Natural killer cell (primary cell): ENCODE measurements around the gene FLACC1. TPM values are rescaled to one million over a fixed set of nuclear protein-coding genes. Genes with fewer than 3 reads are reported as not detected.

Experiments
- ATAC-seq, 3 donors: fragments of 150-1000 bp in 2 of 3; fragments of 200-7000 bp in 1 of 3; cut with Tn5 transposase; 1 replicate in 1 of 3; 2 replicates in 2 of 3; pipeline ENCODE4 v1.10.0; 2021; ENCODE audit warnings: mild to moderate bottlenecking in 2 of 3, moderate library complexity in 2 of 3
- DNase-seq, 2 donors: peaks; one replicate each; pipeline versions ENCODE4 v3.0.0 to v3.0.0-alpha.2; 2013 to 2021; ENCODE audit warnings: mixed read lengths in 1 of 2
- H3K27ac ChIP-seq: one replicate; pipeline ENCODE4 v1.5.1; 2013; ENCODE audit warnings: mild to moderate bottlenecking, low read length
- H3K27me3 ChIP-seq: one replicate; pipeline ENCODE4 v1.6.1; 2013; ENCODE audit warnings: low read length; ENCODE audit not compliant: control insufficient read depth, insufficient read depth
- H3K36me3 ChIP-seq: one replicate; pipeline ENCODE4 v1.6.1; 2013; ENCODE audit warnings: low read length; ENCODE audit not compliant: control insufficient read depth, insufficient read depth
- H3K4me1 ChIP-seq: one replicate; pipeline ENCODE4 v1.6.1; 2013; ENCODE audit warnings: low read length; ENCODE audit not compliant: control insufficient read depth, insufficient read depth
- H3K4me3 ChIP-seq: one replicate; pipeline ENCODE4 v1.5.1; 2013; ENCODE audit warnings: low read length
- H3K9me3 ChIP-seq: one replicate; pipeline ENCODE4 v1.6.1; 2013; ENCODE audit warnings: low read length; ENCODE audit not compliant: control insufficient read depth, insufficient read depth
- H3K27ac Mint-ChIP-seq, 2 donors: one replicate each; pipeline ENCODE4 v1.8.0; 2022; ENCODE audit warnings: mild to moderate bottlenecking in 2 of 2, mixed read lengths in 2 of 2, moderate library complexity in 1 of 2
- H3K27me3 Mint-ChIP-seq, 2 donors: one replicate each; pipeline ENCODE4 v1.8.0; 2022; ENCODE audit warnings: low read depth in 2 of 2, mixed read lengths in 2 of 2
- H3K36me3 Mint-ChIP-seq: one replicate; pipeline ENCODE4 v1.8.0; 2022; ENCODE audit warnings: mixed read lengths
- H3K4me1 Mint-ChIP-seq, 2 donors: one replicate each; pipeline ENCODE4 v1.8.0; 2022; ENCODE audit warnings: mixed read lengths in 2 of 2
- H3K4me3 Mint-ChIP-seq: one replicate; pipeline ENCODE4 v1.8.0; 2022; ENCODE audit warnings: mild to moderate bottlenecking, moderate library complexity, mixed read lengths
- H3K9me3 Mint-ChIP-seq, 2 donors: one replicate each; pipeline ENCODE4 v1.8.0; 2022; ENCODE audit warnings: mixed read lengths in 2 of 2
- CTCF ChIP-seq: fragments of 200-600 bp; IDR thresholded peaks from one replicate; pipeline ENCODE4 v1.8.0; 2022; ENCODE audit warnings: antibody characterized with exemption
- WGBS: methylation state at CpG from one replicate; pipeline ENCODE4 v1.1.7; 2013; ENCODE audit warnings: missing lambda C conversion rate; ENCODE audit not compliant: insufficient coverage; 5-methylcytosine and 5-hydroxymethylcytosine counted together
- intact Hi-C: fragments of 100-400 bp; cut with micrococcal nuclease; formaldehyde crosslinking; loops from one replicate; pipeline ENCODE4 v1.14.2; 2022
- total RNA-seq, 4 donors: library from RNA; stranded (reverse); fragments of 120-200 nt in 1 of 4; gene quantifications; one replicate each; pipeline versions ENCODE4 v1.2.3 to v1.2.4, GENCODE V29; 2013 to 2022

FLACC1 gene
- total RNA-seq, 3 donors from 2014 or later (not counting 1 experiment from before 2014, with no cell fraction given), result 5.2 to 7.0 (median 6.8) TPM

- Histone ChIP-seq H3K27ac (no peak overlapping the region), H3K9me3 (no peaks in the 10 kb centered on the region), H3K27me3 (no peaks in the 10 kb centered on the region), H3K36me3 (peaks cover 95% of the 10 kb centered on the region), H3K4me1 (peaks cover 8% of the 10 kb centered on the region), H3K4me3 (no peak overlapping the region)
- Mint-ChIP-seq H3K27ac (peak overlapping the region; percentile 75 to 100), H3K27me3 (no peaks in the 10 kb centered on the region), H3K4me3 (no peak overlapping the region), H3K4me1 (peaks cover 60 to 64% of the 10 kb centered on the region in 2 donors), H3K36me3 (peaks cover 47% of the 10 kb centered on the region), H3K9me3 (no peaks in the 10 kb centered on the region)
- DNase-seq (no peak), ATAC-seq (no peak)
- 94% methylated on average over 6 of the region's 6 CpGs for WGBS
- intact Hi-C loops, result no loop called here
- no peak for TF ChIP-seq CTCF
Measured at GRCh38 chr2:201276511-201276910, 80.6 kb downstream of the FLACC1 start.

- TF ChIP-seq CTCF, result no peak
- Histone ChIP-seq H3K36me3 (peaks cover 96% of the 10 kb centered on the region), H3K9me3 (no peaks in the 10 kb centered on the region), H3K4me3 (no peak overlapping the region), H3K27me3 (no peaks in the 10 kb centered on the region), H3K4me1 (peaks cover 8% of the 10 kb centered on the region), H3K27ac (no peak overlapping the region)
- WGBS, result 96% methylated on average over 5 of the region's 5 CpGs
- H3K27me3 Mint-ChIP-seq, result no peaks in the 10 kb centered on the region
- peaks cover 65 to 70% of the 10 kb centered on the region in 2 donors for H3K4me1 Mint-ChIP-seq
- ATAC-seq (peak in 2 of 3 donors; percentile 45 to 57), DNase-seq (peak in 1 of 2 donors; percentile 34)
- intact Hi-C loops, result no loop called here
- H3K9me3 Mint-ChIP-seq, result no peaks in the 10 kb centered on the region
- H3K4me3 Mint-ChIP-seq, result no peak overlapping the region
- H3K27ac Mint-ChIP-seq, result peak overlapping the region; percentile 75 to 100
- peaks cover 50% of the 10 kb centered on the region for H3K36me3 Mint-ChIP-seq
Measured at GRCh38 chr2:201275990-201276389, 81.2 kb downstream of the FLACC1 start.

GRCh38 chr2:201275069-201275468 lies 82.1 kb downstream of the FLACC1 start:
- H3K27ac ChIP-seq, result no peak overlapping the region
- peaks cover 45% of the 10 kb centered on the region for H3K36me3 Mint-ChIP-seq

More at GRCh38 chr2:201275069-201275468, 82.1 kb downstream of the FLACC1 start:
- Mint-ChIP-seq H3K27me3 (no peaks in the 10 kb centered on the region), H3K27ac (peak overlapping the region; percentile 100), H3K4me3 (no peak overlapping the region), H3K4me1 (peaks cover 67 to 71% of the 10 kb centered on the region in 2 donors), H3K9me3 (no peaks in the 10 kb centered on the region)
- Histone ChIP-seq H3K4me1 (peaks cover 16% of the 10 kb centered on the region), H3K4me3 (no peak overlapping the region), H3K27me3 (no peaks in the 10 kb centered on the region), H3K36me3 (peaks cover 97% of the 10 kb centered on the region), H3K9me3 (no peaks in the 10 kb centered on the region)
- DNase-seq (no peak), ATAC-seq (no peak)
- WGBS, result 100% methylated on average over 1 of the region's 2 CpGs
- TF ChIP-seq CTCF, result no peak
- intact Hi-C loops, result no loop called here
